ENCODE data around the gene MRTFB. TPM values are rescaled to one million over a fixed set of nuclear protein-coding genes. Genes with fewer than 3 reads are reported as not detected.

Gene MRTFB
- total and polyA plus RNA-seq, 8 donors, result 4.3 to 81.6 (median 22.4) TPM

GRCh38 chr16:14092561-14092960, 21.4 kb downstream of the MRTFB start:
- peak overlapping the region in 1 of 5 donors; percentile 36 for H3K27ac ChIP-seq
- no peaks in the 10 kb centered on the region for H3K36me3 ChIP-seq
- no peak overlapping the region for H3K4me3 ChIP-seq
- no peaks in the 10 kb centered on the region for H3K27me3 ChIP-seq
- no peak for DNase-seq
- TF ChIP-seq CTCF (IDR thresholded peaks at IDR 0.05) (no peak), POLR2AphosphoS5 (IDR thresholded peaks at IDR 0.05) (no peak), POLR2A (IDR thresholded peaks at IDR 0.05) (no peak), EP300 (IDR thresholded peaks at IDR 0.05) (no peak)
- intact Hi-C loops (cut with DNase I; ENCODE audit: low total_unique reads), result no loop called here
- H3K4me1 ChIP-seq, result peaks cover 33 to 100% (median 85%) of the 10 kb centered on the region in 4 donors
- H3K9me3 ChIP-seq, result no peaks in the 10 kb centered on the region

GRCh38 chr16:14095883-14096551, 24.9 kb downstream of the MRTFB start:
- intact Hi-C loops (cut with DNase I; ENCODE audit: low total_unique reads), result no loop called here
- Histone ChIP-seq H3K4me1 (peaks cover 44 to 83% (median 72%) of the 10 kb centered on the region in 4 donors), H3K4me3 (no peak overlapping the region), H3K27ac (peak overlapping the region; percentile 54 to 87 (median 76)), H3K9me3 (no peaks in the 10 kb centered on the region), H3K36me3 (no peaks in the 10 kb centered on the region), H3K27me3 (no peaks in the 10 kb centered on the region)
- WGBS, 5 donors, result 75 to 80% (median 79%) methylated on average over 9 of the region's 9 CpGs
- TF ChIP-seq CTCF (IDR thresholded peaks at IDR 0.05) (no peak), POLR2A (IDR thresholded peaks at IDR 0.05) (no peak), EP300 (IDR thresholded peaks at IDR 0.05) (no peak), POLR2AphosphoS5 (IDR thresholded peaks at IDR 0.05) (no peak)
- no peak for DNase-seq

- no peak for TF ChIP-seq EP300 (IDR thresholded peaks at IDR 0.05)
- no peak for TF ChIP-seq POLR2A (IDR thresholded peaks at IDR 0.05)
- peak; percentile 10 to 74 (median 36) for TF ChIP-seq POLR2AphosphoS5 (IDR thresholded peaks at IDR 0.05)
- TF ChIP-seq CTCF (IDR thresholded peaks at IDR 0.05), result no peak
- no peaks in the 10 kb centered on the region for H3K36me3 ChIP-seq
- H3K27ac ChIP-seq, result peak overlapping the region; percentile 62 to 87 (median 77)
- peaks cover 49 to 82% (median 72%) of the 10 kb centered on the region in 4 donors for H3K4me1 ChIP-seq
- H3K27me3 ChIP-seq, result no peaks in the 10 kb centered on the region
- intact Hi-C loops (cut with DNase I; ENCODE audit: low total_unique reads), result no loop called here
- no peaks in the 10 kb centered on the region for H3K9me3 ChIP-seq
- 18 to 36% (median 28%) methylated on average over 4 of the region's 4 CpGs for WGBS, 5 donors
- DNase-seq, result peak; percentile 63 to 94
- no peak overlapping the region for H3K4me3 ChIP-seq
Observed at GRCh38 chr16:14097182-14097959, 26.3 kb downstream of the MRTFB start.

GRCh38 chr16:14098081-14098480, 27.0 kb downstream of the MRTFB start:
- H3K4me1 ChIP-seq, result peaks cover 56 to 82% (median 72%) of the 10 kb centered on the region in 4 donors
- H3K4me3 ChIP-seq, result no peak overlapping the region
- intact Hi-C loops (cut with DNase I; ENCODE audit: low total_unique reads), result no loop called here
- H3K27me3 ChIP-seq, result no peaks in the 10 kb centered on the region
- no peak for TF ChIP-seq POLR2AphosphoS5 (IDR thresholded peaks at IDR 0.05)
- no peak for TF ChIP-seq CTCF (IDR thresholded peaks at IDR 0.05)
- no peak for TF ChIP-seq EP300 (IDR thresholded peaks at IDR 0.05)
- TF ChIP-seq POLR2A (IDR thresholded peaks at IDR 0.05), result no peak
- H3K9me3 ChIP-seq, result no peaks in the 10 kb centered on the region
- peak overlapping the region in 4 of 5 donors; percentile 62 to 87 (median 71) for H3K27ac ChIP-seq
- DNase-seq, result no peak
- H3K36me3 ChIP-seq, result no peaks in the 10 kb centered on the region
- 40 to 53% (median 46%) methylated on average over 2 of the region's 2 CpGs for WGBS, 5 donors

All from stomach (tissue), 9 donors.